DMS53 (cell line): ENCODE results near the gene TOP1.
A peak's percentile ranks its signal among the peaks of the same experiment; 100 is the strongest.

Experiments
- DNase-seq: peaks from one replicate; lab custom pipeline; 2025; lab: John Stamatoyannopoulos, UW

TOP1 gene

GRCh38 chr20:41028359-41029149 is at the start of gene TOP1:
Gene TOP1, plus strand, starts transcription at chr20:41028822. Its CDS starts 246 bp downstream, at chr20:41029068.
- peak; percentile 100 for DNase-seq

GRCh38 chr20:40979247-40979646 is 49.4 kb upstream of the TOP1 start:
- DNase-seq = no peak

- no peak for DNase-seq
Measured at GRCh38 chr20:40980106-40980827, 48.4 kb upstream of the TOP1 start.

GRCh38 chr20:40980828-40981310 is 47.8 kb upstream of the TOP1 start:
- no peak for DNase-seq

GRCh38 chr20:40982415-40983145 is 46.0 kb upstream of the TOP1 start:
- peak; percentile 27 for DNase-seq

GRCh38 chr20:40983898-40984297 is 44.7 kb upstream of the TOP1 start:
- DNase-seq = no peak

- DNase-seq = no peak
Measured at GRCh38 chr20:40984496-40984895, 44.1 kb upstream of the TOP1 start.

- no peak for DNase-seq
Measured at GRCh38 chr20:40986774-40987173, 41.8 kb upstream of the TOP1 start.

- DNase-seq = peak; percentile 93
Measured at GRCh38 chr20:40990542-40991120, 38.0 kb upstream of the TOP1 start.

- no peak for DNase-seq
Measured at GRCh38 chr20:40991181-40991889, 37.3 kb upstream of the TOP1 start.

GRCh38 chr20:40992349-40993113 is 36.1 kb upstream of the TOP1 start:
- no peak for DNase-seq

- DNase-seq = peak; percentile 30
Measured at GRCh38 chr20:40993794-40994540, 34.7 kb upstream of the TOP1 start.

GRCh38 chr20:40996326-40996725 is 32.3 kb upstream of the TOP1 start:
- no peak for DNase-seq

GRCh38 chr20:40997116-40997515 is 31.5 kb upstream of the TOP1 start:
- no peak for DNase-seq

- DNase-seq = no peak
Measured at GRCh38 chr20:40999841-41000240, 28.8 kb upstream of the TOP1 start.

- no peak for DNase-seq
Measured at GRCh38 chr20:41000628-41001027, 28.0 kb upstream of the TOP1 start.

GRCh38 chr20:41001497-41001896 is 27.1 kb upstream of the TOP1 start:
- DNase-seq = no peak

GRCh38 chr20:41002842-41003142 is 25.8 kb upstream of the TOP1 start:
- DNase-seq = no peak

- DNase-seq = peak; percentile 99
Measured at GRCh38 chr20:41003143-41003935, 25.3 kb upstream of the TOP1 start.
